ENCODE measurements around the gene ABHD1.

The ABHD1 gene

GRCh38 chr2:27136751-27137150 lies 13.1 kb downstream of the ABHD1 start:
- no peak for DNase-seq (ENCODE audit: low read depth)

GRCh38 chr2:27137322-27137935 lies 13.8 kb downstream of the ABHD1 start:
- DNase-seq (ENCODE audit: low read depth) = no peak

GRCh38 chr2:27138111-27138510 lies 14.5 kb downstream of the ABHD1 start:
- DNase-seq (ENCODE audit: low read depth) = no peak

- DNase-seq (ENCODE audit: low read depth) = no peak
These were observed 15.7 kb downstream of the ABHD1 start, which contains the start of gene PRR30 for GRCh38 chr2:27139310-27139709. Gene PRR30, minus strand, starts transcription at chr2:27139410. Its CDS starts 1,081 bp downstream, at chr2:27138329.

- DNase-seq (ENCODE audit: low read depth) = no peak
These were observed 19.7 kb downstream of the ABHD1 start for GRCh38 chr2:27143285-27143684.

GRCh38 chr2:27145682-27146081 lies 22.1 kb downstream of the ABHD1 start:
- DNase-seq (ENCODE audit: low read depth) = no peak

- no peak for DNase-seq (ENCODE audit: low read depth)
These were observed 24.3 kb downstream of the ABHD1 start for GRCh38 chr2:27147935-27148334.

- no peak for DNase-seq (ENCODE audit: low read depth)
These were observed 25.3 kb downstream of the ABHD1 start, which contains the start of gene TCF23 for GRCh38 chr2:27148801-27149439. Gene TCF23, plus strand, starts transcription at chr2:27149004. Its CDS starts 130 bp downstream, at chr2:27149134.

GRCh38 chr2:27149570-27150405 lies 26.2 kb downstream of the ABHD1 start:
- no peak for DNase-seq (ENCODE audit: low read depth)

GRCh38 chr2:27150639-27151230 lies 27.1 kb downstream of the ABHD1 start:
- DNase-seq (ENCODE audit: low read depth) = no peak

GRCh38 chr2:27152102-27152795 lies 28.6 kb downstream of the ABHD1 start:
- no peak for DNase-seq (ENCODE audit: low read depth)

- DNase-seq (ENCODE audit: low read depth) = no peak
These were observed 29.3 kb downstream of the ABHD1 start for GRCh38 chr2:27152796-27153464.

- DNase-seq (ENCODE audit: low read depth) = no peak
These were observed 30.9 kb downstream of the ABHD1 start for GRCh38 chr2:27154488-27154887.

GRCh38 chr2:27155069-27155520 lies 31.5 kb downstream of the ABHD1 start:
- DNase-seq (ENCODE audit: low read depth) = no peak

- DNase-seq (ENCODE audit: low read depth) = no peak
These were observed 34.9 kb downstream of the ABHD1 start for GRCh38 chr2:27158468-27158867.

GRCh38 chr2:27159271-27159670 lies 35.7 kb downstream of the ABHD1 start:
- DNase-seq (ENCODE audit: low read depth) = no peak

GRCh38 chr2:27160191-27160590 lies 36.6 kb downstream of the ABHD1 start:
- no peak for DNase-seq (ENCODE audit: low read depth)

GRCh38 chr2:27162151-27163121 lies 38.8 kb downstream of the ABHD1 start:
- DNase-seq (ENCODE audit: low read depth) = no peak

GRCh38 chr2:27164960-27165763 lies 41.5 kb downstream of the ABHD1 start:
- no peak for DNase-seq (ENCODE audit: low read depth)
